Vagina (tissue), 2 donors: ENCODE measurements around the gene DNAH3. TPM values are rescaled to one million over a fixed set of nuclear protein-coding genes. Genes with fewer than 3 reads are reported as not detected.
"Not testable (repeated sequence)": the region's sequence is repeated elsewhere in the genome, so short reads cannot be mapped to it uniquely, and the experiment has no call there.

Experiments used
- DNase-seq, 2 donors: peaks; one replicate each; pipeline ENCODE4 v3.0.0-alpha.2; 2017; ENCODE audit errors: extremely low spot score in 2 of 2
- H3K27ac ChIP-seq: fragments of 200-600 bp; sonication (generic); one replicate; pipeline ENCODE4 v1.5.1; 2019
- H3K27me3 ChIP-seq: fragments of 200-600 bp; sonication (generic); one replicate; pipeline ENCODE4 v1.5.1; 2019
- H3K36me3 ChIP-seq, 2 donors: fragments of 200-600 bp; sonication (generic); one replicate each; pipeline ENCODE4 v1.5.1; 2017 to 2019
- H3K4me1 ChIP-seq: fragments of 200-600 bp; sonication (generic); one replicate; pipeline ENCODE4 v1.5.1; 2019
- H3K4me3 ChIP-seq, 2 donors: fragments of 200-600 bp; sonication (generic); 1 replicate in 1 of 2; 2 replicates in 1 of 2; pipeline ENCODE4 v1.5.1; 2016 to 2019
- H3K9me3 ChIP-seq: fragments of 200-600 bp; sonication (generic); one replicate; pipeline ENCODE4 v1.5.1; 2019
- POLR2A ChIP-seq, 2 donors: fragments of 450-650 bp; IDR thresholded peaks; one replicate each; pipeline ENCODE4 v1.6.1; 2017; ENCODE audit warnings: antibody characterized with exemption in 2 of 2, mild to moderate bottlenecking in 2 of 2, moderate library complexity in 2 of 2
- POLR2AphosphoS5 ChIP-seq, 2 donors: sonication (generic); formaldehyde crosslinking; IDR thresholded peaks; one replicate each; pipeline ENCODE4 v1.9.0; 2017; ENCODE audit warnings: antibody characterized with exemption in 2 of 2, mild to moderate bottlenecking in 2 of 2, low read depth in 1 of 2; ENCODE audit not compliant: insufficient read depth in 1 of 2
- intact Hi-C: fragments of 100-400 bp; cut with DNase I; formaldehyde crosslinking; loops from one replicate; pipeline ENCODE4 v1.15.1; 2023
- total RNA-seq: library from RNA; depleted of rRNA; stranded (reverse); fragments of >200 nt; gene quantifications from one replicate; pipeline ENCODE4 v1.2.3, GENCODE V29; 2016
- TF ChIP-seq, protein P1 (sequence below), 3 experiments: fragments of 450-650 bp in 2 of 3; fragments of 200-600 bp in 1 of 3; sonication (generic) in 1 of 3; IDR thresholded peaks; one replicate each; pipeline ENCODE4 v1.5.1; 2017 to 2019; ENCODE audit warnings: antibody characterized with exemption in 3 of 3, mild to moderate bottlenecking in 2 of 3, moderate library complexity in 2 of 3

DNAH3 gene
- total RNA-seq, 1 donor from 2014 or later, result 0.25 TPM

DNA sequence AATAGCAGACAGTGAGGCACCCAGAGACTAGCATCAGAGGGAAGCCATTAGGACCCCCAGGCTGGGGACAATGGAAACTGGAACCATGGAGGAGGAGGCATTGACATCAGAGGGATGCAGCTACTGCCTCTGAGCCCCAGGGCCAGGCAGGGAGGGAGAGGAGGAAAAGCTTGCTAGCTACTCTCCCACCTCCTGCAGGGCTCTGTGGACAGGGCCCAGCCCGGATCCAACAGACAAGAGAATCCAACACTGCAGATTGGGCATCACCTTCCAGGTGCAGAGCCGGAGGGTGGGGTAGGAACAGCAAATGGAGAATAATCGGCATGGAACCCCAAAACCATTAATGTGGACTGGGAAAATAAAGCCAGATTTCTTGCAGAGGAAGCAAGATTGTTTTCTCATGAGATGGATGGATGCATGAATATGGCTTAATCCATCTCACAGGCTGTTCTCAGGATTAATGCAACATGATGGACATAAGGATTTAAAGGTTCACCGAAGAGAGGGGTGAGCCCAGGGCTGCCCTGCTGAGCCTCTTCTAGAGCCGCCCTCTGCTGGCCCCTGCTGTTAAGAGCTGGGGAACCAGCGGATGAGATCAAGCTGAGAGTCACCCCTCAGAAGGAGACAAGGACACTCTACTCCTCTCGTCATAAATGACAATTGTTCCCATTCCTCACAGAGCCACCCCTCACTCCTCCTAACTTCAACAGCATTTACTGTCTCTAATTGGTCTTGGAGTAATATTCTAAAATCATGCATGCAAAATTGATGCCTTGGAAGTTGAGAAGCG is 48.8 kb downstream of the DNAH3 start:
- DNase-seq, result no peak
- H3K27ac ChIP-seq, result no peak overlapping the region
- intact Hi-C loops, result no loop called here

DNA sequence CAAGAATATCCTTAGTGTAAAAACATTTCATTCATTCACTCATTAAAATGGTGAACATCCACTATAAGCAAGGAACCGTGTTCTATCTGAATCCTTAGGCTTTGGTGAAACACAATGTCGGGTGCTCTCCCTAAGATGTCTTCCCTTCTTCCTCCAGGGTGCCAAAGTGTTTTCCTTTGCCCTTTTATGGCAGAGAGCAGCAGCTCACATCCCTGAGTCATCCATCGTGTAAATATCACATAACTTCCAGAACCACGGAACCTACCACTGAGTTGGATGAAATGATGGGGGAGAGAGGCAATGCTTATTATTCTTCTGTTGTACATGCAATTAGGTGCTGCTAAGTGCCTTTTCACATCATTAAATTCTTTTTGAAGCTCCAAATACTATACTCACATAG is 50.2 kb downstream of the DNAH3 start:
- Histone ChIP-seq H3K27ac (no peak overlapping the region), H3K4me1 (no peaks in the 10 kb centered on the region), H3K9me3 (no peaks in the 10 kb centered on the region), H3K27me3 (no peaks in the 10 kb centered on the region), H3K4me3 (no peak overlapping the region), H3K36me3 (no peaks in the 10 kb centered on the region)
- TF ChIP-seq, protein P1, sequence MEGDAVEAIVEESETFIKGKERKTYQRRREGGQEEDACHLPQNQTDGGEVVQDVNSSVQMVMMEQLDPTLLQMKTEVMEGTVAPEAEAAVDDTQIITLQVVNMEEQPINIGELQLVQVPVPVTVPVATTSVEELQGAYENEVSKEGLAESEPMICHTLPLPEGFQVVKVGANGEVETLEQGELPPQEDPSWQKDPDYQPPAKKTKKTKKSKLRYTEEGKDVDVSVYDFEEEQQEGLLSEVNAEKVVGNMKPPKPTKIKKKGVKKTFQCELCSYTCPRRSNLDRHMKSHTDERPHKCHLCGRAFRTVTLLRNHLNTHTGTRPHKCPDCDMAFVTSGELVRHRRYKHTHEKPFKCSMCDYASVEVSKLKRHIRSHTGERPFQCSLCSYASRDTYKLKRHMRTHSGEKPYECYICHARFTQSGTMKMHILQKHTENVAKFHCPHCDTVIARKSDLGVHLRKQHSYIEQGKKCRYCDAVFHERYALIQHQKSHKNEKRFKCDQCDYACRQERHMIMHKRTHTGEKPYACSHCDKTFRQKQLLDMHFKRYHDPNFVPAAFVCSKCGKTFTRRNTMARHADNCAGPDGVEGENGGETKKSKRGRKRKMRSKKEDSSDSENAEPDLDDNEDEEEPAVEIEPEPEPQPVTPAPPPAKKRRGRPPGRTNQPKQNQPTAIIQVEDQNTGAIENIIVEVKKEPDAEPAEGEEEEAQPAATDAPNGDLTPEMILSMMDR (IDR thresholded peaks at IDR 0.05), result no peak
- no peak for TF ChIP-seq POLR2AphosphoS5 (IDR thresholded peaks at IDR 0.05; ENCODE audit: insufficient read depth in 1 of 2, low read depth in 1 of 2)
- no peak for TF ChIP-seq POLR2A (IDR thresholded peaks at IDR 0.05)
- intact Hi-C loops, result no loop called here
- DNase-seq, result no peak

More for the DNA sequence above, 48.8 kb downstream of the DNAH3 start:
- TF ChIP-seq, protein P1 (IDR thresholded peaks at IDR 0.05), result no peak
- TF ChIP-seq POLR2A (IDR thresholded peaks at IDR 0.05) (no peak), POLR2AphosphoS5 (IDR thresholded peaks at IDR 0.05; ENCODE audit: insufficient read depth in 1 of 2, low read depth in 1 of 2) (no peak)
- Histone ChIP-seq H3K9me3 (no peaks in the 10 kb centered on the region), H3K4me3 (no peak overlapping the region), H3K27me3 (no peaks in the 10 kb centered on the region), H3K36me3 (no peaks in the 10 kb centered on the region), H3K4me1 (no peaks in the 10 kb centered on the region)

DNA sequence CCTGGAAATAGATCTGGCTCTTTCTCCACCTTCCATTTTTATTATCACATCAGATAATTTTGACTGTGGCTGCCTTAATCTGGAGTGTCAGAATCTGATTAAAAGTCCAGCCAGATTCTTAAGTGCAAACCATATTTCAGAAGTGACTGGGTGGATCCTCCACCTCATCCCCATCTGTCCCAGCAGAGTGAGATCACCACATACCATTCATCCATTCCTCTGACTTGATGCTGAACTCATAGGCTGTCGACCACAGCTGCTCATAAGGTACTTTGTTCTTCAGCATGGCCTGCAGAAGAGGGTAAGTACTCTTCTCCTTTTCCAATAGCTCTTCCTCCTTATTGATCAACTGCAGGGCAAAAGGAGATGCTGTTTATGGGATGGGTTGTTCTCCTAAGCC is 53.5 kb downstream of the DNAH3 start:
- Histone ChIP-seq H3K4me1 (no peaks in the 10 kb centered on the region), H3K9me3 (no peaks in the 10 kb centered on the region), H3K27ac (no peak overlapping the region), H3K4me3 (no peak overlapping the region), H3K36me3 (no peaks in the 10 kb centered on the region), H3K27me3 (no peaks in the 10 kb centered on the region)
- no peak for DNase-seq
- TF ChIP-seq, protein P1 (IDR thresholded peaks at IDR 0.05), result no peak
- no peak for TF ChIP-seq POLR2A (IDR thresholded peaks at IDR 0.05)
- no peak for TF ChIP-seq POLR2AphosphoS5 (IDR thresholded peaks at IDR 0.05; ENCODE audit: insufficient read depth in 1 of 2, low read depth in 1 of 2)
- intact Hi-C loops, result no loop called here

DNA sequence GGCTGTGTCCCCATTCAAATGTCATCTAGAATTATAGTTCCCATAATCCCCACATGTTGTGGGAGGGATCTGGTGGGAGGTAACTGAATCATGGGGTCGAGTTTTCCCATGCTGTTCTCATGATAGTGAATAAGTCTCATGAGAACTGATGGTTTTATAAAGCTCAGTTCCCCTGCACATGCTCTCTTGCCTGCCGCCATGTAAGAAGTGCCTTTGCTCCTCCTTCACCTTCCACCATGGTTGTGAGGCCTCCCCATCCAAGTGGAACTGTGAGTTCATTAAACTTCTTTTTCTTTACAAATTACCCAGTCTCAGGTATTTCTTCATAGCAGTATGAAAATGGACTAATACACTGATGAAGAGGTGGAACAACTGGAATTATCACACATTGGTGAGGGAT is 55.9 kb downstream of the DNAH3 start:
- H3K27me3 ChIP-seq, H3K36me3 ChIP-seq, intact Hi-C loops, H3K4me3 ChIP-seq, H3K4me1 ChIP-seq, H3K9me3 ChIP-seq, H3K27ac ChIP-seq, DNase-seq: not testable (repeated sequence)

DNA sequence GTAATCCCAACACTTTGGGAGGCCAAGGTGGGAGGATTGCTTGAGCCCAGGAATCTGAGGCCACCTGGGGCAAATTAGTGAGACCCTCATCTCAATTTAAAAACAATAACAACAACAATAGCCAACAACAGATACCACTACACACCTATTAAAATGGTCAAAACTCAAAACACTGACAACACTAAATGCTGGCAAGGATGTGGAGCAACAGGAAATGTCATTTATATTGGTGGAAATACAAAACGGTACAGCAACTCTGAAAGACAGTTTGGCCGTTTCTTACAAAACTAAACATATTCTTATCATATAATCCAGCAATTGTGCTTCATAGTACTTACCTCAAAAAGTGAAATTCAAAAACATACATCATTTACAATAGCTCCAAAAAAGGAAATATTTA is 57.7 kb downstream of the DNAH3 start:
- no peaks in the 10 kb centered on the region for H3K4me1 ChIP-seq
- intact Hi-C loops, result no loop called here
- H3K4me3 ChIP-seq, result no peak overlapping the region
- H3K27me3 ChIP-seq, result no peaks in the 10 kb centered on the region
- no peak for DNase-seq
- no peaks in the 10 kb centered on the region for H3K9me3 ChIP-seq
- H3K27ac ChIP-seq, result no peak overlapping the region
- H3K36me3 ChIP-seq, result no peaks in the 10 kb centered on the region
- TF ChIP-seq, protein P1 (IDR thresholded peaks at IDR 0.05), result no peak
- TF ChIP-seq POLR2AphosphoS5 (IDR thresholded peaks at IDR 0.05; ENCODE audit: insufficient read depth in 1 of 2, low read depth in 1 of 2) (no peak), POLR2A (IDR thresholded peaks at IDR 0.05) (no peak)
